ENCODE measurements around the gene STAT3.

GRCh38 chr17:42304187-42305030 is 83.8 kb downstream of the STAT3 start:
- TF ChIP-seq CTCF (conservative IDR thresholded peaks at IDR 0.05; ENCODE audit: low read length) (no peak), EZH2phosphoT487 (IDR thresholded peaks at IDR 0.05; ENCODE audit: borderline replicate concordance, low read depth, low read length) (no peak)
